Lung (tissue), 12 donors: ENCODE data around the gene STX4. TPM values are rescaled to one million over a fixed set of nuclear protein-coding genes. Genes with fewer than 3 reads are reported as not detected.

Experiments used
- ATAC-seq: fragments of 200-7000 bp; cut with Tn5 transposase; one replicate; pipeline ENCODE4 v1.9.1; 2020; ENCODE audit warnings: moderate number of reproducible peaks; ENCODE audit not compliant: insufficient read depth, low FRiP score
- DNase-seq, 3 donors: peaks; one replicate each; pipeline ENCODE4 v3.0.0-alpha.2; 2013 to 2017
- H3K27ac ChIP-seq, 2 donors: one replicate each; pipeline ENCODE4 v1.5.1; 2013; ENCODE audit warnings: mild to moderate bottlenecking in 2 of 2, moderate library complexity in 2 of 2, control low read depth in 1 of 2, inconsistent platforms in 1 of 2, low read depth in 1 of 2, low read length in 1 of 2
- H3K27me3 ChIP-seq, 3 donors: one replicate each; pipeline ENCODE4 v1.5.1; 2013; ENCODE audit warnings: low read length in 2 of 3; ENCODE audit not compliant: control insufficient read depth in 3 of 3, insufficient read depth in 3 of 3
- H3K36me3 ChIP-seq, 4 donors: one replicate each; pipeline ENCODE4 v1.5.1; 2013; ENCODE audit warnings: low read length in 4 of 4, mild to moderate bottlenecking in 1 of 4, moderate library complexity in 1 of 4; ENCODE audit not compliant: control insufficient read depth in 4 of 4, insufficient read depth in 4 of 4
- H3K4me1 ChIP-seq, 5 donors: one replicate each; pipeline ENCODE4 v1.5.1; 2013; ENCODE audit warnings: low read length in 5 of 5, mild to moderate bottlenecking in 2 of 5, moderate library complexity in 1 of 5; ENCODE audit not compliant: control insufficient read depth in 5 of 5, insufficient read depth in 5 of 5
- H3K4me3 ChIP-seq: one replicate; pipeline ENCODE4 v1.5.1; 2013; ENCODE audit warnings: mild to moderate bottlenecking, control low read depth, moderate library complexity
- H3K9ac ChIP-seq, 2 donors: one replicate each; pipeline ENCODE4 v1.5.1; 2013; ENCODE audit warnings: low read length in 2 of 2, control low read depth in 1 of 2; ENCODE audit not compliant: insufficient read depth in 1 of 2
- H3K9me3 ChIP-seq, 4 donors: one replicate each; pipeline ENCODE4 v1.5.1; 2013; ENCODE audit warnings: low read length in 3 of 4, mild to moderate bottlenecking in 1 of 4, moderate library complexity in 1 of 4; ENCODE audit not compliant: control insufficient read depth in 4 of 4, insufficient read depth in 3 of 4
- WGBS, 2 donors: extraction: QIAGEN DNeasy Blood & Tissue Kit; methylation state at CpG; one replicate each; pipeline ENCODE4 v1.1.7; 2013; 5-methylcytosine and 5-hydroxymethylcytosine counted together
- polyA plus RNA-seq, 2 donors: library from polyadenylated mRNA; stranded (reverse); fragments of 200-250 nt; gene quantifications; one replicate each; pipeline ENCODE4 v1.2.1, GENCODE V29; 2013
- total RNA-seq, 2 donors: library from RNA; depleted of rRNA in 1 of 2; stranded (reverse); fragments of >200 nt in 1 of 2; gene quantifications; one replicate each; pipeline ENCODE4 v1.2.1, GENCODE V29; 2014 to 2021
- TF ChIP-seq, protein P1 (sequence below): IDR thresholded peaks from 2 replicates; pipeline ENCODE4 v1.5.1; 2012; ENCODE audit warnings: mild to moderate bottlenecking; ENCODE audit errors: control extremely low read depth, extremely low read depth
- donor health status: control.
- donor health status: control.
- donor health status: Bipolar disorder and iron deficiency.
- donor health status: healthy.
- donor health status: DM: yes; HTN: yes; CAD: no.

Gene STX4
- total and polyA plus RNA-seq, 4 donors = 41.6 to 98.3 (median 85.7) TPM

DNA sequence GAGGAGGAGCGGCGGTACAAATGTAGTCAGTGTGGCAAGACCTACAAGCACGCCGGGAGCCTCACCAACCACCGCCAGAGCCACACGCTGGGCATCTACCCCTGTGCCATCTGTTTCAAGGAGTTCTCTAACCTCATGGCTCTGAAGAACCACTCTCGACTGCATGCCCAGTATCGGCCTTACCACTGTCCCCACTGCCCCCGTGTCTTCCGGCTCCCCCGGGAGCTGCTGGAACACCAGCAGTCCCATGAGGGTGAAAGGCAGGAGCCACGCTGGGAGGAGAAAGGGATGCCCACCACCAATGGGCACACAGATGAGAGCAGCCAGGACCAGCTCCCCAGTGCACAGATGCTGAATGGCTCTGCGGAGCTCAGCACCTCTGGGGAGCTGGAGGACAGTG is 43.7 kb downstream of the STX4 start:
- H3K4me1 ChIP-seq = peaks cover 2 to 17% (median 7%) of the 10 kb centered on the region in 5 donors
- no peaks in the 10 kb centered on the region for H3K9me3 ChIP-seq
- no peaks in the 10 kb centered on the region for H3K27me3 ChIP-seq
- peaks cover 9 to 55% (median 35%) of the 10 kb centered on the region in 4 donors for H3K36me3 ChIP-seq
- ATAC-seq (no peak), DNase-seq (no peak)
- no peak overlapping the region for H3K4me3 ChIP-seq
- WGBS, 2 donors = 96% methylated on average over 13 of the region's 13 CpGs
- no peak overlapping the region for H3K9ac ChIP-seq
- TF ChIP-seq, protein P1, sequence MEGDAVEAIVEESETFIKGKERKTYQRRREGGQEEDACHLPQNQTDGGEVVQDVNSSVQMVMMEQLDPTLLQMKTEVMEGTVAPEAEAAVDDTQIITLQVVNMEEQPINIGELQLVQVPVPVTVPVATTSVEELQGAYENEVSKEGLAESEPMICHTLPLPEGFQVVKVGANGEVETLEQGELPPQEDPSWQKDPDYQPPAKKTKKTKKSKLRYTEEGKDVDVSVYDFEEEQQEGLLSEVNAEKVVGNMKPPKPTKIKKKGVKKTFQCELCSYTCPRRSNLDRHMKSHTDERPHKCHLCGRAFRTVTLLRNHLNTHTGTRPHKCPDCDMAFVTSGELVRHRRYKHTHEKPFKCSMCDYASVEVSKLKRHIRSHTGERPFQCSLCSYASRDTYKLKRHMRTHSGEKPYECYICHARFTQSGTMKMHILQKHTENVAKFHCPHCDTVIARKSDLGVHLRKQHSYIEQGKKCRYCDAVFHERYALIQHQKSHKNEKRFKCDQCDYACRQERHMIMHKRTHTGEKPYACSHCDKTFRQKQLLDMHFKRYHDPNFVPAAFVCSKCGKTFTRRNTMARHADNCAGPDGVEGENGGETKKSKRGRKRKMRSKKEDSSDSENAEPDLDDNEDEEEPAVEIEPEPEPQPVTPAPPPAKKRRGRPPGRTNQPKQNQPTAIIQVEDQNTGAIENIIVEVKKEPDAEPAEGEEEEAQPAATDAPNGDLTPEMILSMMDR = no peak
- H3K27ac ChIP-seq = no peak overlapping the region

DNA sequence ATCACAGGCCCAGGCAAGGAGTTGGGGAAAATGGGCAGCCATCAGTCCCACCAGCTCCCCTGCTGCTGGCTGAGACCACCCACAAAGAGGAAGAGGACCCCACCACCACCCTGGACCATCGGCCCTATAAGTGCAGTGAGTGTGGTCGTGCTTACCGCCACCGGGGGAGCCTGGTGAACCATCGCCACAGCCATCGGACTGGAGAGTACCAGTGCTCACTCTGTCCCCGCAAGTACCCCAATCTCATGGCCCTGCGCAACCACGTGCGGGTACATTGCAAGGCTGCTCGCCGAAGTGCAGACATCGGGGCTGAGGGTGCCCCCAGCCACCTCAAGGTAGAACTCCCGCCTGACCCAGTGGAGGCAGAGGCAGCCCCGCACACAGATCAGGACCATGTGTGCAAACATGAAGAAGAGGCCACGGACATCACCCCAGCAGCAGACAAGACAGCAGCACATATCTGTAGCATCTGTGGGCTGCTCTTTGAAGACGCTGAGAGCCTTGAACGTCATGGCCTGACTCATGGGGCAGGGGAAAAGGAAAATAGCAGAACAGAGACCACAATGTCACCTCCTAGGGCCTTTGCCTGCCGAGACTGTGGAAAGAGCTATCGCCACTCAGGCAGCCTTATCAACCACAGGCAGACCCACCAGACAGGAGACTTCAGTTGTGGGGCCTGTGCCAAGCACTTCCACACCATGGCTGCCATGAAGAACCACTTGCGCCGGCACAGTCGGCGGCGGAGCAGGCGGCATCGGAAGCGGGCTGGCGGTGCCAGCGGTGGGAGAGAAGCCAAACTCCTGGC is 44.4 kb downstream of the STX4 start:
- no peaks in the 10 kb centered on the region for H3K9me3 ChIP-seq
- WGBS, 2 donors = 94 to 95% methylated on average over 30 of the region's 30 CpGs
- H3K36me3 ChIP-seq = peaks cover 9 to 60% (median 36%) of the 10 kb centered on the region in 4 donors
- ATAC-seq = no peak
- no peak for DNase-seq
- H3K4me1 ChIP-seq = peaks cover 0 to 10% (median 5%) of the 10 kb centered on the region in 5 donors
- TF ChIP-seq, protein P1 = no peak
- H3K4me3 ChIP-seq = no peak overlapping the region
- no peaks in the 10 kb centered on the region for H3K27me3 ChIP-seq
- no peak overlapping the region for H3K27ac ChIP-seq
- no peak overlapping the region for H3K9ac ChIP-seq

DNA sequence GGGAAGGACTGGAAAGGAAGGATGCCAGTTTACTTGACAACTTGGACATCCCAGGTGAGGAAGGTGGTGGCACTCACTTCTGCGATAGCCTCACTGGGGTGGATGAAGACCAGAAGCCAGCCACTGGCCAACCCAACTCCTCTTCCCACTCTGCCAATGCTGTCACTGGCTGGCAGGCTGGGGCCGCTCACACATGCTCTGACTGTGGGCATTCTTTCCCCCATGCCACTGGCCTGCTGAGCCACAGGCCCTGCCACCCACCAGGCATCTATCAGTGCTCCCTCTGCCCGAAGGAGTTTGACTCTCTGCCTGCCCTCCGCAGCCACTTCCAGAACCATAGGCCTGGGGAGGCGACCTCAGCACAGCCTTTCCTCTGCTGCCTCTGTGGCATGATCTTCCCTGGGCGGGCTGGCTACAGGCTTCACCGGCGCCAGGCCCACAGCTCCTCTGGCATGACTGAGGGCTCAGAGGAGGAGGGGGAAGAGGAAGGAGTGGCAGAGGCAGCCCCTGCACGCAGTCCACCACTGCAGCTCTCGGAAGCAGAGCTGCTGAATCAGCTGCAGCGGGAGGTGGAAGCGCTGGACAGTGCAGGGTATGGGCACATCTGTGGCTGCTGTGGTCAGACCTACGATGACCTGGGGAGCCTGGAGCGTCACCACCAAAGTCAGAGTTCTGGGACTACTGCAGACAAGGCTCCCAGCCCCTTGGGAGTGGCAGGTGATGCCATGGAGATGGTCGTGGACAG is 45.4 kb downstream of the STX4 start:
- H3K27ac ChIP-seq = no peak overlapping the region
- no peak for ATAC-seq
- H3K9me3 ChIP-seq = no peaks in the 10 kb centered on the region
- H3K9ac ChIP-seq = no peak overlapping the region
- H3K4me1 ChIP-seq = peaks cover 0 to 10% (median 5%) of the 10 kb centered on the region in 5 donors
- DNase-seq = no peak
- no peaks in the 10 kb centered on the region for H3K27me3 ChIP-seq
- H3K4me3 ChIP-seq = no peak overlapping the region
- TF ChIP-seq, protein P1 = no peak
- peaks cover 9 to 61% (median 37%) of the 10 kb centered on the region in 4 donors for H3K36me3 ChIP-seq
- WGBS, 2 donors = 82 to 91% methylated on average over 15 of the region's 15 CpGs
